ENCODE data around the gene UTP3.

GRCh38 chr4:70718811-70719604 lies 30.7 kb downstream of the UTP3 start:
- TF ChIP-seq CTCF (conservative IDR thresholded peaks at IDR 0.05 in 1 of 2, IDR thresholded peaks at IDR 0.05 in 1 of 2; ENCODE audit: low read depth in 1 of 2, low read length in 2 of 2) (no peak), EZH2 (IDR thresholded peaks at IDR 0.05; ENCODE audit: low read length, missing control alignments) (no peak)
